Measurements from ENCODE around the gene PELI2.

The PELI2 gene

GRCh38 chr14:56172571-56172971, 54.4 kb downstream of the PELI2 start:
- peak in 1 of 2 experiments; percentile 35 for DNase-seq (ENCODE audit: low read depth in 2 of 2)

GRCh38 chr14:56173365-56173922, 55.2 kb downstream of the PELI2 start:
- no peak for DNase-seq (ENCODE audit: low read depth in 2 of 2)

GRCh38 chr14:56175773-56176172, 57.6 kb downstream of the PELI2 start:
- DNase-seq (ENCODE audit: low read depth in 2 of 2): no peak

DNA sequence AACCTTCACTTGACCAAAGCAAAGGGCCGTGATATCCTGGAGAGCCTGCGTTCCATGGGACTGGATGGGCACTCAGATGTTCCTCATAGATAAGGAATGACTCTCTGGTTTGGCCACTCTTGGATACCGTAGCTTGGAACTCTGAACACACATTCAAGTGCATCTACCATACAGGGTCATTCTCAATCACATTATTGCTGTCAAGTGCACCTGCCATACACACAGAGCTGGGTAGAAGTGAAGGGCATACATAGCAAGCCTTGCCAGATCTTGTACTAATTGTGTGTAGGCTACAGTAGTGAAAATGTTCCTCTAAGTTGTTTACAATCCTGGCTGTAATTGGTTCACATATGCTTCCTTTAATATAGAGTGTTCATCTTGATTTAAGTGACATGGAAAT, 58.3 kb downstream of the PELI2 start:
- no peak for DNase-seq (ENCODE audit: low read depth in 2 of 2)

GRCh38 chr14:56177036-56177435, 58.8 kb downstream of the PELI2 start:
- no peak for DNase-seq (ENCODE audit: low read depth in 2 of 2)

GRCh38 chr14:56180754-56181542, 62.7 kb downstream of the PELI2 start:
- DNase-seq (ENCODE audit: low read depth in 2 of 2): no peak

- DNase-seq (ENCODE audit: low read depth in 2 of 2): no peak
Observed at GRCh38 chr14:56181681-56182085, 63.5 kb downstream of the PELI2 start.

DNA sequence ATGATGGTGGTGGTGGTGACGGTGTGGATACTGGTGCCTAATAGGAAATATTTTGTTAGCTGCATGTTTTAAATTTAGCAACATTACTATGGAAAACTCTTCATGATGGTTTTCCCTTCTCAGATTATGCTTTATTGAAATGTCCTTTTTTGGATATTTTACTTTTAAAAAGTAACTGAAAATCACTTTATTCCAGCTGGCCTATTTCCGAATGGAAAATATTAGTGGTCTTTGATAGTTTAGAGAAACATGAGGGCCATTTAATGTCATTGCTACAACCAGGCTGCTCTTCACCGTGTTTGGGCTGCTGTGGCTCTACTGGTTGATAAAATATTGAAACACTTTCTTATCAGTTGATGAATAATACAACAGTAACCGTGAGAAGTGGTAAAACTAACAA, 64.2 kb downstream of the PELI2 start:
- DNase-seq (ENCODE audit: low read depth in 2 of 2): no peak

DNA sequence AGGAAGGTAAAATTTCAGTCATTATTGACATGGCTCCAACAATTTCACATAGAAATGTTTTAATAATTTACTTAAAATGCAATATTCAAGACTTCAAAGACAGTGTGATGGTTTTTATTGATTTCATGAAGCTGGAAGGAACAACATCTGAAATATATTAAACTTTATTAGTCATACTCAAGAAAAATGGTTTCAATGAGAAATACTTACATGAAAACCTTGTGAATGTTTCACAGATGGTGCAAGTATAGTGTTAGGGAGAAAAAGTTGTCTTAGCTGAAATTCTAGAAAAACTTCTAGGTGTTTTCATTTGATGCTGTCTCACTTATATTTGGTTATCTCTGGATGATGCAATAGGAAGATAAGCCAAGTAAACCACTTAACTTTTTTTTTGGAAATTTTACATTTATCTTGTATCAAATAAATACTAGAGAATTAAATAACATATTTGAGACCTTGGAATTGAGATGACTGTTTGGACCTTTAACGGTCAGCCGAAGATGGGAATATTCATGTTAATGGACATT, 65.5 kb downstream of the PELI2 start:
- DNase-seq (ENCODE audit: low read depth in 2 of 2): no peak

GRCh38 chr14:56185992-56186391, 67.8 kb downstream of the PELI2 start:
- DNase-seq (ENCODE audit: low read depth in 2 of 2): no peak

- no peak for DNase-seq (ENCODE audit: low read depth in 2 of 2)
Observed at GRCh38 chr14:56187736-56188135, 69.5 kb downstream of the PELI2 start.

- DNase-seq (ENCODE audit: low read depth in 2 of 2): peak; percentile 59 to 63
Observed at GRCh38 chr14:56189307-56189706, 71.1 kb downstream of the PELI2 start.

GRCh38 chr14:56193347-56193746, 75.1 kb downstream of the PELI2 start:
- no peak for DNase-seq (ENCODE audit: low read depth in 2 of 2)

- DNase-seq (ENCODE audit: low read depth in 2 of 2): no peak
Observed at GRCh38 chr14:56194042-56194441, 75.8 kb downstream of the PELI2 start.

DNA sequence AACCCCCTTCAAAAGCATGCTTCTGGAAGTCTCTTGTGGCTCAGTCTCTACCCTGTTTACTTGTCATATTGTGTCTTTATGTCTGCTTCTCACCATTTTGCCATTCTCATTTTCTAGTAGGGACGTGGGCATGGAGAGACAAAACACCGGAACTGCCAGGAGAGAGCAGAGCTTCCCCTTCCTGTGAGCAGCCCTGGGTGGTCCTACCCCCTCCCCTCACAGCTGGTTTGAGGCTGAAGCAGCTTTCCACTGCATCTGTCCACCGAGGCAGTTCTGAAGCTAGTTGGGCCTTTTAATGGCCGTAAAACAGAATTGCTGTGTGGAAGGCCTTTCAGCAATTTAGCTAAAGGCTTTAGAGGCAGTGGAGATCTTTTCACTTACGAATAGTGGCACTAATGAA, 77.0 kb downstream of the PELI2 start:
- no peak for DNase-seq (ENCODE audit: low read depth in 2 of 2)

GRCh38 chr14:56195704-56196103, 77.5 kb downstream of the PELI2 start:
- no peak for DNase-seq (ENCODE audit: low read depth in 2 of 2)

DNA sequence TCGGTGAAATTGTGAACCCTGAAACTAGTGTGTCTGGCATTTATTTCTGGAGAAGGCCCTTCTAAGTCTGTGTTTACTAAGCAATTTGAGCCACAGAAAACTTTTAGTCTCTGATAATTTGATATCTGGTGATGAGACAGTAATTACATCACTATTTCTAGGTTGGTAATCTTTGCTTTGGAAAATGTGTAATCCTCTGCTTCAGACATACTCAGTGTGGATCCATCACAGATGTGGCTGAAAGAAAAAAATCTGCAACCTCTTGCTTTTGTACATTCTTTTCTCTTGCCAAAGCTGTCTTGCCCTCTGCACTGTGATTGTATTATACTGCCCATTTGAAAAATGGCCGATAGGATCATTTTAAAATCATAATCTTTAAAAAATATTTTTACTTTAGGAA, 78.1 kb downstream of the PELI2 start:
- DNase-seq (ENCODE audit: low read depth in 2 of 2): no peak

DNA sequence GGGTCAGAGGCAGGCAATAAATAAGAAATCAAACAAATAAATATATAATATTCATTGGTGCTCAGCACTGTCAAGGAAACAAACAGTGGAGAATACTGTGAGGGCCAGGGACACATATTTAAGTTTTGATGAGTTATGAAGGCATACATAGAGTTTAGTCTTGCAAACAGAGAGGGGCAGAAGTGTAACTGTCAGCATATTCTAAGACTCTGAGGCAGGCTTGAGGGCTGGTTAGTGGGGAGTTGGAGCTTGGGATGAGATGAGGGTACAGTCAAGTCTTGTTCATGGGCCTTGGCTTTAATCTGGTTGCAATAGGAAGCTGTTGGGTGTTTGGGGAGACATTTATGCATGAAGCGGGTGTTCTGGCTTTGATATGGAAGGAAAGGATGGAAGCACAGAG, 78.9 kb downstream of the PELI2 start:
- DNase-seq (ENCODE audit: low read depth in 2 of 2): no peak

GRCh38 chr14:56198438-56198837, 80.2 kb downstream of the PELI2 start:
- DNase-seq (ENCODE audit: low read depth in 2 of 2): no peak

- DNase-seq (ENCODE audit: low read depth in 2 of 2): peak; percentile 68 to 71
Observed at GRCh38 chr14:56199095-56199981, 81.1 kb downstream of the PELI2 start.

- DNase-seq (ENCODE audit: low read depth in 2 of 2): no peak
Observed at GRCh38 chr14:56199982-56200577, 81.9 kb downstream of the PELI2 start.

DNA sequence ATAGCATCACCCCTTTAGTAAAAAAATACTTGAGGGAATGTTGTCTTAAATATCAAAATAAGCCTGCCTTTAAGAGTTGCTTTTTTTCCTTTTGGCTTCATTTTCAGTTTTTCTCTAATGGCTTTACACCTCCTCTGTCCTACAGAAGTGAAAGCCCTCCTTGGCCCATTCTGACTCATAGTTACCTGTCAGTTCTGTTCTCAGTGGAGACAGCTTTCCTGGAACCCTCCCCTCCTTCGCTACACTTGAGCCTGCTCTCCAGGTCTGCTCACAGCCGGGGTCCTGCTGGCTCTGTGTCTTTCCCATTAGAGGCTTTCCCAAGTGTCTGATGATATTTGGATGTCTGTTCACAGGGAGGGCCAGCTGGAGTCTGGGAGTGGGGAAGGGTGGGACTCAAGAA, 84.0 kb downstream of the PELI2 start:
- DNase-seq (ENCODE audit: low read depth in 2 of 2): no peak
